Loucy (cell line): ENCODE results near the gene KITLG.

Source experiments
- EZH2phosphoT487 ChIP-seq: fragments of 200-600 bp; IDR thresholded peaks from 2 replicates; pipeline ENCODE4 v1.6.1; 2018; ENCODE audit warnings: antibody characterized with exemption, mild to moderate bottlenecking, moderate library complexity, borderline replicate concordance
- TF ChIP-seq, protein P1 (sequence below): fragments of 200-600 bp; sonication (generic); conservative IDR thresholded peaks from 2 replicates; pipeline ENCODE4 v1.5.1; 2014; ENCODE audit warnings: mild to moderate bottlenecking, antibody characterized with exemption, low read length

DNA sequence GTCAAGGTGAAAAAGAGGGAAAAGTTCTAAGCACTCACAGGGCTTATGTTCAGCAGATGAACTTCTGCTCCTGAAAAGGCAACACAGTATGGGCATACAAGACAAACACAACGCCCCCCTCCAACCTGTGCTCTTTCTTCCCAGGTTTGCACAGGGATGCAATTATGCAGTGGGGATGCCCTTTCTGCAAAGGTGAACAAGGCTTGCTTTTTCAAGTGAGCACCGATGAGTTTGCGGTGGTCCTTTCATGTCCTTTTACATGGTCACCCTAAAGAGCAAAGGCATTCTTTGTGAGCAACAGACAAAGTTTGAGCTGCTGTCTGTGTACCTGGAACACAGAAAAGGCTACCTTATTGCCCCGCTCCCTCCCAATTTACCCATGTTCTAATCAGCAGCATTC is 6.7 kb downstream of the KITLG start:
- TF ChIP-seq, protein P1, sequence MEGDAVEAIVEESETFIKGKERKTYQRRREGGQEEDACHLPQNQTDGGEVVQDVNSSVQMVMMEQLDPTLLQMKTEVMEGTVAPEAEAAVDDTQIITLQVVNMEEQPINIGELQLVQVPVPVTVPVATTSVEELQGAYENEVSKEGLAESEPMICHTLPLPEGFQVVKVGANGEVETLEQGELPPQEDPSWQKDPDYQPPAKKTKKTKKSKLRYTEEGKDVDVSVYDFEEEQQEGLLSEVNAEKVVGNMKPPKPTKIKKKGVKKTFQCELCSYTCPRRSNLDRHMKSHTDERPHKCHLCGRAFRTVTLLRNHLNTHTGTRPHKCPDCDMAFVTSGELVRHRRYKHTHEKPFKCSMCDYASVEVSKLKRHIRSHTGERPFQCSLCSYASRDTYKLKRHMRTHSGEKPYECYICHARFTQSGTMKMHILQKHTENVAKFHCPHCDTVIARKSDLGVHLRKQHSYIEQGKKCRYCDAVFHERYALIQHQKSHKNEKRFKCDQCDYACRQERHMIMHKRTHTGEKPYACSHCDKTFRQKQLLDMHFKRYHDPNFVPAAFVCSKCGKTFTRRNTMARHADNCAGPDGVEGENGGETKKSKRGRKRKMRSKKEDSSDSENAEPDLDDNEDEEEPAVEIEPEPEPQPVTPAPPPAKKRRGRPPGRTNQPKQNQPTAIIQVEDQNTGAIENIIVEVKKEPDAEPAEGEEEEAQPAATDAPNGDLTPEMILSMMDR, result no peak
- TF ChIP-seq EZH2phosphoT487, result no peak
